ENCODE data around the gene EIF4G3.

- TF ChIP-seq, protein P1, sequence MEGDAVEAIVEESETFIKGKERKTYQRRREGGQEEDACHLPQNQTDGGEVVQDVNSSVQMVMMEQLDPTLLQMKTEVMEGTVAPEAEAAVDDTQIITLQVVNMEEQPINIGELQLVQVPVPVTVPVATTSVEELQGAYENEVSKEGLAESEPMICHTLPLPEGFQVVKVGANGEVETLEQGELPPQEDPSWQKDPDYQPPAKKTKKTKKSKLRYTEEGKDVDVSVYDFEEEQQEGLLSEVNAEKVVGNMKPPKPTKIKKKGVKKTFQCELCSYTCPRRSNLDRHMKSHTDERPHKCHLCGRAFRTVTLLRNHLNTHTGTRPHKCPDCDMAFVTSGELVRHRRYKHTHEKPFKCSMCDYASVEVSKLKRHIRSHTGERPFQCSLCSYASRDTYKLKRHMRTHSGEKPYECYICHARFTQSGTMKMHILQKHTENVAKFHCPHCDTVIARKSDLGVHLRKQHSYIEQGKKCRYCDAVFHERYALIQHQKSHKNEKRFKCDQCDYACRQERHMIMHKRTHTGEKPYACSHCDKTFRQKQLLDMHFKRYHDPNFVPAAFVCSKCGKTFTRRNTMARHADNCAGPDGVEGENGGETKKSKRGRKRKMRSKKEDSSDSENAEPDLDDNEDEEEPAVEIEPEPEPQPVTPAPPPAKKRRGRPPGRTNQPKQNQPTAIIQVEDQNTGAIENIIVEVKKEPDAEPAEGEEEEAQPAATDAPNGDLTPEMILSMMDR (IDR thresholded peaks at IDR 0.05; ENCODE audit: control extremely low read depth in 1 of 3, insufficient read depth in 1 of 3, low read depth in 1 of 3, low read length in 3 of 3): no peak
- TF ChIP-seq SP1 (IDR thresholded peaks at IDR 0.05; ENCODE audit: low read depth, low read length): no peak
- TF ChIP-seq EZH2 (IDR thresholded peaks at IDR 0.05; ENCODE audit: low read depth, low read length, severe bottlenecking): no peak
- no peak for TF ChIP-seq BCL11A (IDR thresholded peaks at IDR 0.05; ENCODE audit: low read depth in 2 of 2, low read length in 2 of 2)
- TF ChIP-seq CEBPB (IDR thresholded peaks at IDR 0.05; ENCODE audit: low read depth, low read length): no peak
- no peak for TF ChIP-seq GABPA (IDR thresholded peaks at IDR 0.05; ENCODE audit: borderline replicate concordance, insufficient read depth, low read length)
- TF ChIP-seq TAF1 (IDR thresholded peaks at IDR 0.05; ENCODE audit: low read depth, low read length): no peak
- TF ChIP-seq HDAC2 (IDR thresholded peaks at IDR 0.05; ENCODE audit: borderline replicate concordance in 1 of 2, low read depth in 2 of 2, low read length in 2 of 2): no peak
- TF ChIP-seq HDAC6 (IDR thresholded peaks at IDR 0.05; ENCODE audit: low read depth, low read length): no peak
- no peak for TF ChIP-seq CHD1 (IDR thresholded peaks at IDR 0.05; ENCODE audit: low read depth, low read length)
- TF ChIP-seq SRF (IDR thresholded peaks at IDR 0.05; ENCODE audit: low read depth, low read length): no peak
- TF ChIP-seq EP300 (IDR thresholded peaks at IDR 0.05; ENCODE audit: borderline replicate concordance in 1 of 2, low read depth in 2 of 2, low read length in 2 of 2): no peak
- TF ChIP-seq PHF8 (conservative IDR thresholded peaks at IDR 0.05; ENCODE audit: low read depth, low read length): no peak
- TF ChIP-seq ATF2 (IDR thresholded peaks at IDR 0.05; ENCODE audit: low read length): no peak
These were observed 35.7 kb downstream of the EIF4G3 start for GRCh38 chr1:21141030-21141429.
